Activated CD4-positive, CD25-positive, alpha-beta regulatory T cell (primary cell): ENCODE results near the gene MIAT.

Source experiments
- DNase-seq, 4 experiments: peaks; one replicate each; lab custom pipeline; 2025; lab: John Stamatoyannopoulos, UW

Gene MIAT

DNA sequence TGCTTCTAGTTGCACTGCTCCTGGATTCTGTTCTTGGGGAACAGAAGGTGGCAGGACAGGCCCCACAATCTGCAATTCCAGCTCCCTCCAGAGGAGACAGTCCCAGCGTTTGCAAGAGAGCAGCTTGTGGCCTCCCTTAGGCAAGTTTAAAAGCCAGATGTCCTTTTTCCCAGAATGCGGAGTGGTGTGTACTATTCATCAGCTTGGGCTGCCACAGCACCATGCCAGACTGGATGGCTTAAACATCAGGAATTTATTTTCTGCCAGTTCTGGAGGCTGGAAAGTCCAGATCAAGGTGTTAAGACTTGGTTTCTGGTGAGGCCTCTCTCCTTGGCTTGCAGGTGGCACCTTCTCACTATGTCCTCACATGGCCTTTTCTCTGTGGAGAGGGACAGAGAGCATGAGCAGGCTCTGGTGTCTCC lies 11.7 kb downstream of the MIAT start:
- DNase-seq, result no peak

DNA sequence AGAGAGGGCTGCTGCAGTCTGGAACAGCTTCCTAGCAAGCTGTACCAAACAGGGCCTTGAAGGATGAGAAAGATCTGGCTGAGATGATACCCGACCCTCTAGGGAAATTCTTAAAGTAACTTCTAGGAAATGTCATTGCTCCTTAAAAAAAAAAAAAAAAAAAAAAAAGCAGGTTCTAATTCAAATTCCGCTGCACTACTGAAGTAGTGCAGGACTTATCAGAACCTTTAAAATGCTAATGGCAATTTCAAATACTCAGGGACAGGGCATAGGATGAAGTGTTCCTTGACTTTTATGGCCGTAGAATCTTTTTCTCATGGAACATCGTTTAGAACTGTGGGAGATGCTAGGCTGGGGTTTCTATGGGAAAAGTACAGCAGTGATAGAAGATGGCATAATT lies 13.1 kb downstream of the MIAT start:
- DNase-seq, result no peak

DNA sequence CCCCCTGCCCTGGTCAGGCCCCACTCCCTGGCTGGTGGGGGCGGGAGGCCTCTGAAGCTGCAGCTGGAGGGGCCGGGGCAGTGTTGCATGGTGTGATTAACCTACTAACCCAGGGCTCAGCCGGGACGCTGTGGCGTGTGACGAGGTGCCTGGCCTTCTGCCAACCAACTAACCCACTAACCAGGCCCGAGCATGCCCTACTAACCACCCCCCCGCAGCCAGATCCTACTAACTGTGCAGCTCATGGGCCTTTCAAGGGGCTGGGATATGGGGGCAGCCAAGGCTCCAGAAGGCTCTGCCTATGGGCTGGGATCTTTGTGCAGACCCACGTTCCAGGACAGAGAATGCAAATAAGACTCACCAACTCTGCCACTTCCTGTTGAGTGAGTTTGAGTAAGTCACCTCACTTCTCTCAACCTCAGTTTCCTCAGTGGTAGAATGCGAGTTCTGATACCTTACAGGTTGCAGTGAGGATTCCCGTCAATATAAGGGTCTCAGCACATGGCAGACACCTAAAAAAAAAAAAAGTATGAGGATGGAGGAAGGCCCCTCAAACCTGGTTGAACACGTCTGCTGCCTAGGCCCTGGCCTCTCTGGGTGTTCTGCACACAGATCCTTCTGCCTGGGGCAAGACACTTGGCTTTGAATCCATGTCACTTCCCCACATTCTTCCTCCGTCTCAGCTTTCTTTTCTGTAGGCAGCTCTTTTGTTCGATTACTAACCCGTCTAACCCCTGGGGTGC lies 14.1 kb downstream of the MIAT start:
- peak; percentile 38 to 46 (median 40) for DNase-seq

DNA sequence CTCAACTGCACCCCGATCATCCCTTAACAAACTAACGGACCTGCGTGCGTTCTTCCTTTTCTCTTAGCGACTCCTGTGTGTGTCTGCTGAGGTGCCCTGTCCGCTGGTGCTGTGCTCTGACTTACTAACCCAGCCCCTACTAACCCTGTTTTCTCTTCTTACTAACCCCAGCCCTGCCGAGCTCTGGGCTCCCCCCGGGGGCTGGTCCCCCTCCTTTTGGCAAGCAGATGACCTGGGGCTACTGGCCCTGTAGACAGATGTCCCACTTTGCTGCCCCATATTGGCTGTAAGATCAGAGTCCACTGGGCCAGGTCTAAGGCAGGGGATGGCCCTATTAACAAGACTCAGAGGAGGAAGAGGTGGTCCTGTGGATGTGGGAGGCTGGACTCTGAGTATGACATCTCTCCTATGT lies 14.7 kb downstream of the MIAT start:
- no peak for DNase-seq

DNA sequence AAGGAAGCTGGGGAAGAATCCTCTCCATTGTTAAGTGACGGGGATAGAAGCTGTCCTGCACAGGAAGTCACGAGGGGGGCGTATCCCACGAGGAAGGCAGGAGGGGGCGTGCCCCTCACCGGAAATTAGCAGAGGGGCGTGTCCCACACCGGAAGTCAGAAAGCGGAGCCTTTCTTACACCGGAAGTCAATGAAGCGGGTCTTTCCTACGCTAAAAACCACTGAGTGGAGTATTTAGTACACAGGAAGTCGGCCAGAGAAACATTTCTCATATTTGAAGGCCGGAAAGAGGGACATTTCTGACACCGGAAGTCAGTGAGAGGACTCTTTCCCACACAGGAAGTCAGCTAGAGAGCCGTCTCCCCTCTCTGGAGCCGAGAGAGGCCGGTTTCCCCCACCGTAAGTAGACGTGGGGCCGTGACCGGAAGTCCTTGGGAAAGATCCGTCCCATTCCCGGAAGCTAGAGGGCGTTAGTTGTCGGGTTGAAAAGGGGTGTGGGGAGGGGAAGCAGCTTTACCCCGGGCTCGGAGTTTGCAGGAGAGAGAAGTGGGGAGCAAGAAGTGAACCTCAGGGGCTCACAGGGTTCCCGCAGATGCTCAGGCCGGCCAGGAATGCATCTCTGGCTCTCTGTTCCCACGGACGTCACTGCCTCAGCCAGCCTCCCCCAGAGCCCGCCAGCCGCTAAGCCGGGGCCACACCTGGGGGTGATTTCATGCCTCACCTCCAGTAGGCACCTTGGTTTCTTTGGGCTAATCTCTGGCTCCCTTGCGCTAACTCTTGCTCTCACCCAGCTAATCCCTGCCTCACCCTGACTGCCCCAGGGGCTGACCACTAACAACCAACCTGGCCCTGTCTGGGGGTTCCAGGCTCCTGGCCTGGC lies 15.4 kb downstream of the MIAT start:
- peak; percentile 75 to 88 (median 84) for DNase-seq

DNA sequence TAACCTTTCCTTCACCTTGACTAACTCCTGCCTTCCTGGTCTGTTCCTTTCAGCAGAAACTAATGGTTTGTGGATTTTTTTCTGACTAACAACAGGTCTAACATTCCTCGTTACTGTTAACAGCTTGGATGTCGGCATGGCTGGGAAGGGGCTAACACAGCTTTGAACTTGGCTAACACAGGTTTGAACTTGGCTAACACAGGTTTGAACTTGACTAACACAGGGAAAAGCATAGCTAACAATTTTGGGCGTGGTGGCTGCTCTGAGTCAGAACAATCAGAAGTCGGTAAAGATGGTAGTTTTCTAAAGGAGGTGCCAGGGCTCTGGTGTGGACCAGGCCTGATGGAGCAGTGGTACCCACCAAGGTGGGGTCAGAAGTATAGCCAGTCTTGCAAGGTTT lies 16.1 kb downstream of the MIAT start:
- no peak for DNase-seq

DNA sequence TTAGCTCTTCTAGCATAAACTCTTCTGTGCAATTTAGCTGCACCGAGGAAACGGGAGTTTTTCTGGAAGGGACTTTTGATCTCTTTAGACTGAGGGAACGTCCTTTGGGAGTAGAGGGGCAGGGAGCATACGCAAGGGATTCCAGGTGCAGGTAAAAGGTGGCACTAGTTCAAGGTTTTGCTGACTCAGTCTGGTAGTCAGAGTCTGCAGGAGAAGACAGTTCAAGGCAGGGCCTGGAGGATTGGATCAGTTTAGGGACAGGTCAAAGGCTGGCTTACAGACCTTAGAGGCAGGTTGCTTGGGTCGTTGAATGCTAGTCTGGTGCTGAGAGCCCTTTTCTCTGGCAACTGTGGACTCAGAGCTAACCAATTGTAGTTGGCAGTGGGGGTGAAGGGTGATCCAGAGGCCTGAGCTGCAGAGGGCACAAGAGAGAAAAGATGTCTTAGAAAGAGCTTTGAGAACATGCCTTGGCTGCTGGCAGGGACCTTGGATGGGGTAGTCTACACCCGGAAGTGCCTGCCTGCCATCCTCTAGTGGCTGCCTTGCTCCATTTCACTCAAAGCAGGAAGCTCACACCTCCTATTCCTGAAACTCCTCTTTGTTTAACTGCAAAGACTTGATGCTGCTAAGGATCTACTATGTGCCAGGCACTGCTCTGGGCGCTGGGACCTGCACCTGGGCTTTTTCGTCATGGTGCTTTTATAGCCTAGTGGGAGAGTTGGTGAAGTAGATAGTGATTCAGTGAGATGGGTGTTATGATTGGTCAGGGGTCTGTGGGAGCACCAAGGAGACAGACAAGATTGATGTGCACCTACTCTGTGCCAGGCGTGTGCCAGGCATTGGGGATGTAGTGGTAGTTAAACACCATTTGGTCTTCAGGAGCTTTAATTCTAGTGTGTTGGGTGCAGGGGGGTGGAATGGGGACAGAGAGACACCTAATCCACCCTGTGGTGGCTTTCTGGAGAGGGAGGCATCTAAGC lies 17.1 kb downstream of the MIAT start:
- DNase-seq, result no peak

DNA sequence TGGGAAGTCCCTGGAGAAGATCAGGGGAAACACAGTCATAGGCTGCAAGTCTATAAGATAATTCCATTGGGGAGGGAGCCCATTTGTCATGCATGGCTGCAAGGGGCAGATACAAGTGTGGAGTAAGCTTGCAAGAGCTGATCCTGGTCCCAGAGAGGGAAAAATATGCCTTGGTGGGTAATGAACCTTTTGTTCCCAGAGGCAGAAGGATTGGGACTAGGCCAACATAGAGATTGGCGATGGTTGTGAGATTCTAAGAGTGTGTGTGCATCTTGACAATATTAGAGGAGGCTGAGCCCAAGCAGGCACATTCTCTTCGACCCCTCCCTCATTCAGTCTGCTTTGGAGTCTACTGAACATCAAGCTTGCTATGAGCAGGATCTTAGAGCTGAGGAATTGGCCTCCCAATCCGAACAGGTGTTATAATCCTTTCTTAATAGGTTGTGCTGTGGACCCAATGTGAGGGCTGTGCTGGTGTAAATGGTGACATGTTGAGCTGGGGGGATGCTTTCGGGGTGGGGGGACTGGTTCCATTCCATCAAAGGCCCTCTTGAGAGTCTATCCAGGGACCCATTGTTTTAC lies 18.4 kb downstream of the MIAT start:
- DNase-seq, result no peak

DNA sequence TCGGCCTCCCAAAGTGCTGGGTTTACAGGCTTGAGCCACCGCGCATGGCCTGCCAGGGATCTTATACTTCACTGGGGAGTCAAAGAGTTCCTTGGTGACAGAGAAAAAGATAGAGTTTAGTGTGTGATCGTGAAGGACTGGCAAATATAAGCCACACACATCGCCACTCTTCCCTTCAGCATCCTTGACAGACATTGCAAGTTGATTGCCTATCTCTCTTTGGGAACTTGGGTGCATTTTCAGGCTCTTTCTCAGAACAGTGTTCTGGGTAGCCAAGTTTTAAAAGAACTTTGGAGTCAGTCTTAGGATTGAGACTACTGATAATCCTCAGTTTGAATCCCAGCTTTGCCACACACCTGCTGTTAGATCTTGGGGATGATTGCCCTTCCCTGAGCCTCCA lies 19.8 kb downstream of the MIAT start:
- DNase-seq, result no peak

DNA sequence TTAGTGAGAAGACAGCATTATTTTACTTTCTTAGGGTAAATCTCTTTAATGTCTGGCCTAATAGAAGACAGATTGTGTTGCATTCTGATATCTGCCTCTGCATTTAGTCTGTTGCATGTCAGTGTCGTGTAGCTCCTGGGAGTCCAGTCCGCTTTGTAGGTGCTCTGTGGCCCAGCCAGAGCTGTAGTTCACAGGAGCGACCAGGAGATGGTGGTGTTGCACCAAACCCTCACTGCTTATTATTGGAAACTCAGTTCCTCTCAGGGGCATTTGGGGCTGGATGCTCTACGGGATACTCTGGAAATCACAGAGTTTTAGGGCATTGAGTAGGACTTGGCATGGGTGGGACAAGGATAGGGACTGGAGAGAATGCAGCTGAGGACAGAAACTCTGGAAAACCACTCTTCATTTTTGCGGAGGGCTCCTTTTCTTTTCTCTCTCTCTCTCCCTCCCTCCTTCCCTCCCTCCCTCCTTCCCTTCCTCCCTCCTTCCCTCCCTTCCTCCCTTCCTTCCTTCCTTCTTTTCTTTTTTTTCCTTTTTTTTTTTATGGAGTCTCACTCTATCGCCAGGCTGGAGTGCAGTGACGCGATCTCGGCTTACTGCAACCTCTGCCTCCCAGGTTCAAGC lies 21.7 kb downstream of the MIAT start:
- peak; percentile 28 to 58 (median 30) for DNase-seq

DNA sequence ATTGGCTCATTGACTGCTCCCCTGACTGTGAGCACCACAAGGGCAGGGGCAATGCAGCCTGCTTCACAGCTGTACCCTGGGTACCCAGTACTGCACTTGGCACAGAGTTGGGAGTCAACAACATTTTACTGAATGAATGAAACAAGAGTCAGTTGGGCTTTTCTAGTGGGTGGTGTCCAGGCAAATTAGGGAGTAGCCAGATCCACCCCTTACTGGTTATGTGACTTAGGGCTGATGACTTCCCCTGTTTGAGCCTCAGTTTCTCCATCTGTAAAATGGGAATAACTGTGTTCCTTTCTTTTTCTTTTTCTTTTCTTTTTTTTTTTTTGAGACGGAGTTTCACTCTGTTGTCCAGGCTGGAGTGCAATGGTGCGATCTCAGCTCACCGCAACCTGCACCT lies 23.1 kb downstream of the MIAT start:
- no peak for DNase-seq

DNA sequence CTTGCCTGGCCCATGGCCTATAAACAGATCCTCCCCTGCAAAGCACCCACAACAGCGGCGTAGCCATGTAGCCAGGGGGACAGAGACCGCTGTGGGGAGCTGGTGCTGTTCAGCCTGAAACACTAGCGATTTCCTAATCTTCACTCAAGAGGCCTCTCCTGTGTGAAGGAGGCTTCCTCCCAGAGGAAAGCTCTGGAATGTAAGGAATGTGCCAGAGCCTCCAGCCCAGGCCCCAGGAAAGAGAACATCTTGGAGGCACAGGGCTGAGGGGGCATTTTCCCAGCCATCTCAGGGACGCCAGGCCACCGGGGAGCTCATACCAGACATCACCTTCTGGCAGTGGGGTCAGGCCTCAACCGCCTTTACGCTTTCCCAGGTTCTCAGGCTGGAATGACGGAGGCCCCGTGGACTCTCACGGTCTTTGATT lies 24.0 kb downstream of the MIAT start:
- DNase-seq, result no peak

DNA sequence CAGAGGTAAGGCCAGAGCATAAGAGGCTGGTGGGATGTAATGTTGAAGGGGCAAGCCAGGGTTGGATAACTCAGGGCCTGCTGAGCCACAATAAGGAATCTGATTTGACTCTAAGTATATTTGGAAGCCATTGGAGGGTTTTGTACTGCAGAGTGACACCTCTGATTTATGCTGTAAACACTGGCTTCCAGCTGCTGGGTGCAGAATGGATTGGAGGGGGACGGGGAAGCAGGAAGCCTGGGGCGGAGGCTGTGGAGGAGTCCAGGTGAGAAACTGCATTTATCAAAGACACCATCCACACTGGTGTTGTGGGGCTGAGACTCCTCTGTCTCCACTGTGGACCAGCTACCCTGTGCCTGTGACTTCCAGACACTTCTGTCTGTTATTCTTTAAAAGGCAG lies 26.8 kb downstream of the MIAT start:
- no peak for DNase-seq

DNA sequence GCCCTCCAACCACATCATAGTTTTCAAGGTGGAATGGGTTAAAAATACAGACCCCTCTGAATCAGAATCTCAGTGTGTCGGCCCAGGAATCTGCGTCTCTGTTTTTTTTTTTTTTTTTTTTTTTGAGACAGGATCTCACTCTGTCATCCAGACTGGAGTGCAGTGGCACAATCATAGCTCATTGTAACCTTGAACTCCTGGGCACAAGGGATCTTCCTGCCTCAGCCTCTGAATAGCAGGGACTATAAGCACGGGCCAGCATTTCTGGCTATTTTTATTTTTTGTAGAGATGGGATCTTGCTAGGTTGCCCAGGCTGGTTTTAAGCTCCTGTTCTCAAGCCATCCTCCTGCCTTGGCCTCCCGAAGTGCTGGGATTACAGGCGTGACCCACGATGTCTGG lies 28.2 kb downstream of the MIAT start:
- DNase-seq, result no peak

DNA sequence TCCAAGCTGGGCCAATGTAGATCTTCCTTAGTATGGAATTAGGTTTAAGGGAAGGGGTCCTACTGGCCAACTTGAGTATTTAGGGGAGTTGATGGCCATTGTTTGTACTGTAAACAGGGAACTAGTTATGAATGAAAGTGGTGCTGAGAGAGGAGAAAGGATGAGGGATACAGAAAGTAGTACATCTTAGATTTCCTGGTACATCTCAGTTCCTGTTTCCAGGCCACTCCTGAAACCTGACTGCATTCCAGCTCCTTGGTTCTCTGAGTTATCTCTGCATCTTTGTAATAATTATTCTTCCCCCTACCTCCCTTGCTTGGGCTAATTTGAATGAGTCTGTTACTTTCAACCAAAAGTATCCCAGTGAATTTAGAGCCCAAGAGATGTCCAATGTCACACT lies 30.1 kb downstream of the MIAT start:
- no peak for DNase-seq

DNA sequence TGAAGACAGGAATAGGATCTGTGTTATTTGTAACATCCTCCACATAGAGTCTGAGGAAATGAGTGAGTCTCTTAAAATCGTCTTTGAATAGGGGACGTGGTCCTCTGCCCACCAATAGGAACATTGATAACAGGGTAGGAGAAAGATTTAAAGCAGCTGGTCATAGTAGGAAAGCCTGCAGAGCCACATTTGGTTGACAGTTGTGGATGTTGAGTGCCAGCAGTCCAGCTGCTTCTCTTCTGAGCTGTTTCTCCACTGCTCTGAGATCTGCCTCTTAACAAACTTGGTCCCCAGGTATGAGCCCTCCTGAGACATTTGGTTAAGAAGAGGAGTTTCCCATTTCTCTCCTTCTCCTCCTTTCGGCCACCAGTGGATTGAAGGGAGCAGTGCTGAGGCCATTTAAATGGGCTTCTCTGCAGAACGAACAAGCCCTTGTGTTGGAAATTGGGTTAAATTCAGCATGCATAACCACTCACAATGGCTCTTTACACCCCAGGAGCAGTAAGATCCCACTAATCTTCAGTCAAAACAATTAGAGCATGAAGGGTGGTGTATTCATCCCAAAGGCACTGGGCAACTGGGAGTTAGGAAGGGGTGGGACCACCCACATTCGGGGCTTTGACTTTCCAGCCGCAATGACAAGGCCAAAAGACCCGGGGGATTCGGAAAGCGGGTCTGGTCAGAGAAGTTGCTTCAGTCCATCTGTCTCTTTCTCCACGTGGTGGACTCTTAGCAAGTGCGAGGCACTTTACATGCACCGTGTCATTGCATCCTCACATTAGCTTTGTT lies 32.3 kb downstream of the MIAT start:
- no peak for DNase-seq

DNA sequence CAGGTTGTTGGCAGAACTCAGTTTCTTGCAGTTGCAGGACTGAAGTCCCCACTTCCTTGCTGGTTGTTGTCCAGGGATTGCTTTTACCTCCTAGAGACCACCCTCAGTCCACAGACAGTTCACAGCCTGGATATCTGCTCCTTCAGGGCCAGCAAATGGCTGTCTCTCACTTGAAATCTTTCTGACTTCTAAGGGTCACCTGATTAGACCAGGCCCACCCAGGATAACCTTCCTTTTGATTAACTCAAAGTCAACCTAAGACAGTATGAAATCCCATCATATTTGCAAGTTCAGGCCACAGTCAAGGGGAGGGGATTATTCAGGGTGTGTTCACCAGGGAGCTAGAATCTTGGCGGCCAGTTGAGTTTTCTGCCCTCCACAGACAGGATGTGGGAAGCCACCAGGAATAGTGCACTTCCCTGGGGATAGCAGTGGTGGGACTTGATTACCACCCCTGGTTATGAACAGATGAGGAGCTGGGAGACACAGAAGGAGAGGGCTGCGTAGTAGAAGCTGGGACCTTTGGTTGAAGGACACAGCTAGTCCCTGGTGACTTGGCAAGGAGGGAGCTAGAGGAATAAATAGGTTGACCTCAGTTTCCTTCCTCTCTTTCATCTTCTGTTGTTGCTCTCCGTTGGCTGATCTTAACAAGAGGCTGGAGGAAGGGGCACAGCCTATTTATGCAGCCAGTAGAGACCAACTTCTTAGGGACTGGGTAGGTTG lies 33.4 kb downstream of the MIAT start:
- no peak for DNase-seq

DNA sequence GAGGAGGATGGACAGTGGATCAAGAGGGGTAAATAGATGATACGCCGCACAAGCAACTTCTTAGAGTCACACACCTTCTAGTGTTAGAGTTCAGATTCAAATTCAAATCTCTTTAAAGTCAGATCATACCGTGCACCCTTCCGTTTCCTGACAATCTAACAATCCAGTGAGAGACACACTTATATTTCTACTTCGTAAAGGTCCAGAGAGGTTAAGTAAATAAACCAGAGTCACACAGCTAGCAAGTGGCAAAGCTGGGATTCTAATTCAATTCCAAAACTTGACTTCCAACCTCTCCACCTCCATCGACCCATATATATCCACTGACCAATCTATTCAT lies 34.0 kb downstream of the MIAT start:
- DNase-seq, result no peak

DNA sequence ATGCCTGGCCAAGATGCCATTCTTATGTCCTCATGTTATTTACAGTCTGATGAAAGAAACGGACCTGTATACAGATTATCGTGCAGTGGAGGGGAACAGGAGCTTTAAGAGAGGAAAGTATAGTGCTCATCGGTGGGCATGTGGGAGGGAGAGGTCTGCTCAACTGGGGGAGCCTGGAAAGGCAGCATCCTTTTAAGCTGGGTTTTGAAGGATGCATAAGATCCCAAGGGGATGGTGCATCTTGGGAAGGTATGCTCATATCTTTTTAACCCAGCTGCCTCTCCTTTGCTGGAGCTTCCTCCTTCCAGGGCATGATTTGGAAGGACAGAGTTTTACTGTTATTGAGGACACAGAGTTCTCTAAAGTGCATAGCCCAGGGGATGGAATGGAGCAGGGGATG lies 34.8 kb downstream of the MIAT start:
- DNase-seq, result no peak

DNA sequence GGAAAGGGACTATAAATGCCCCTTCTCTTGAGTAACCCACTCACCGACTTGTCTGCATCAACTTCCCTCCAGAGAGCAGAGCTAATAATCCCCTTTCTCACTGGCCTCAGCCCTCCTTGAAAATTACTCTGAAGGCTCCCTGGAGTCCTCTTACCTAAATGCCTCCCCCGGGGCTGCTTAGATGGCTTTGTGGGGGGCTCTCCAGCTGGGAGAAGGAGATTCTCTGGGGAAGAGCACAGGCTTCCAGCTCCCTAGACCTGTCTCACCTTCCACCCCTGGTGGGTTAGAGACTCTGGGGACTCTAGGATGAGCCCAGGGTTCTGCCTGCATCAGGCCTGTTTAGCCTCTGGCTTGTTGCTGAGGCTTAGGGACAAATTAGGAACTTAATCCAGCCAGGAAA lies 39.8 kb downstream of the MIAT start:
- DNase-seq, result no peak
